GM12878 (cell line): ENCODE data around the gene CD48.

ENCODE experiments used
- ATF7 ChIP-seq: fragments of 450-650 bp; IDR thresholded peaks from 2 replicates; pipeline ENCODE4 v1.6.1; 2016; ENCODE audit warnings: low read depth, mild to moderate bottlenecking
- CHD1 ChIP-seq: IDR thresholded peaks from 2 replicates; pipeline ENCODE4 v1.6.1; 2012; ENCODE audit warnings: low read depth, low read length, improper control_type of control experiment
- EED ChIP-seq: sonication (generic); IDR thresholded peaks from 2 replicates; pipeline ENCODE4 v1.6.1; 2016; ENCODE audit warnings: antibody characterized with exemption, low read depth
- EZH2 ChIP-seq: IDR thresholded peaks from 2 replicates; pipeline ENCODE4 v1.6.1; 2012; ENCODE audit warnings: low read depth, mild to moderate bottlenecking, control low read depth, inconsistent platforms, low read length, borderline replicate concordance; ENCODE audit not compliant: control insufficient read depth
- HDAC2 ChIP-seq: fragments of 200-600 bp; sonication (generic); IDR thresholded peaks from 2 replicates; pipeline ENCODE4 v1.6.1; 2017
- HDGF ChIP-seq: fragments of 450-650 bp; IDR thresholded peaks from 2 replicates; pipeline ENCODE4 v1.6.1; 2016; ENCODE audit warnings: antibody characterized with exemption
- IRF4 ChIP-seq: IDR thresholded peaks from 2 replicates; pipeline ENCODE4 v1.6.1; 2011; ENCODE audit warnings: low read depth, low read length
- JUNB ChIP-seq: IDR thresholded peaks from 2 replicates; pipeline ENCODE4 v1.6.1; 2016; ENCODE audit warnings: antibody characterized with exemption, mild to moderate bottlenecking
- NBN ChIP-seq: fragments of 450-650 bp; IDR thresholded peaks from 2 replicates; pipeline ENCODE4 v1.6.1; 2016
- TAF1 ChIP-seq: IDR thresholded peaks from 2 replicates; pipeline ENCODE4 v1.6.1; 2011; ENCODE audit warnings: mild to moderate bottlenecking, low read depth, low read length, borderline replicate concordance
- TF ChIP-seq, protein P1 (sequence below), 3 experiments: IDR thresholded peaks in 2 of 3; conservative IDR thresholded peaks in 1 of 3; 2 replicates each; pipeline ENCODE4 v1.5.1; 2011; ENCODE audit warnings: low read depth in 3 of 3, low read length in 3 of 3, mild to moderate bottlenecking in 3 of 3, control low read depth in 2 of 3, moderate library complexity in 2 of 3, inconsistent platforms in 1 of 3, mixed read lengths in 1 of 3; ENCODE audit not compliant: control insufficient read depth in 2 of 3, insufficient read depth in 1 of 3; ENCODE audit errors: extremely low read depth in 1 of 3
- TF ChIP-seq, protein P2 (sequence below): IDR thresholded peaks from 2 replicates; pipeline ENCODE4 v1.6.1; 2012; ENCODE audit warnings: low read depth, low read length, improper control_type of control experiment
- TF ChIP-seq, protein P3 (sequence below): IDR thresholded peaks from 2 replicates; pipeline ENCODE4 v1.6.1; 2011; ENCODE audit warnings: low read depth, low read length, improper control_type of control experiment, borderline replicate concordance
- TF ChIP-seq, protein P4 (sequence below): fragments of 450-650 bp; IDR thresholded peaks from 2 replicates; pipeline ENCODE4 v1.6.1; 2017; ENCODE audit warnings: mild to moderate bottlenecking

DNA sequence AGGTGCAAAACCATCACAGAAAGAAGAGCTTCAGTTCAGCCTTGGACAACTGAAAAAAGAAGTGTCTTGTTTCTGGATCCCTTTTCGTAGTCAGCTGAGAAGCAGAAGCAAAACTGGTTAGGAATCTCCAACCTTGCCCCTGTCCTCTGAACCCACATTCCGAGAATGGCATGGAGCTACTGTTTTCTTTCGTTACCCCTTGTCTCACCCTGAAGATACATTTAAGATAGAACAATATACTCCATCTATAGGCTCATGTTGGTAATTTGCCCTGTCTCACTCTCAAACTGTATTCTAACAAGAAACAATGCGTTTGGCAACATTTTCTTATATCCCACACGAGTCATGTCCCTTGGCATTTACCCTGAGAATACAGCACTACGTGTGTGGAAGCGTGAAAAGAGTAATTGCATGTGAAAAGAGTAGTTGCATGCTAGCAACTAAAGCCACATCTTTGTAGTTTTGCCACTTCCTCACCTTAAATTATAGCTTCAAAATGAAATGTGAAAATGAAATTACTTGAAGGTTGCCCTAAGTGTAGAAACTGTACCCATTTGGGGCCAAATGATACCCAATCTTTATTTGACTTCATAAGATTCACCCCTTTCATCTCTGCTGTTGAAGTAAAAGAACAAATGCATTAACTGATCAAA, 32.7 kb upstream of the CD48 start:
- TF ChIP-seq, protein P1, sequence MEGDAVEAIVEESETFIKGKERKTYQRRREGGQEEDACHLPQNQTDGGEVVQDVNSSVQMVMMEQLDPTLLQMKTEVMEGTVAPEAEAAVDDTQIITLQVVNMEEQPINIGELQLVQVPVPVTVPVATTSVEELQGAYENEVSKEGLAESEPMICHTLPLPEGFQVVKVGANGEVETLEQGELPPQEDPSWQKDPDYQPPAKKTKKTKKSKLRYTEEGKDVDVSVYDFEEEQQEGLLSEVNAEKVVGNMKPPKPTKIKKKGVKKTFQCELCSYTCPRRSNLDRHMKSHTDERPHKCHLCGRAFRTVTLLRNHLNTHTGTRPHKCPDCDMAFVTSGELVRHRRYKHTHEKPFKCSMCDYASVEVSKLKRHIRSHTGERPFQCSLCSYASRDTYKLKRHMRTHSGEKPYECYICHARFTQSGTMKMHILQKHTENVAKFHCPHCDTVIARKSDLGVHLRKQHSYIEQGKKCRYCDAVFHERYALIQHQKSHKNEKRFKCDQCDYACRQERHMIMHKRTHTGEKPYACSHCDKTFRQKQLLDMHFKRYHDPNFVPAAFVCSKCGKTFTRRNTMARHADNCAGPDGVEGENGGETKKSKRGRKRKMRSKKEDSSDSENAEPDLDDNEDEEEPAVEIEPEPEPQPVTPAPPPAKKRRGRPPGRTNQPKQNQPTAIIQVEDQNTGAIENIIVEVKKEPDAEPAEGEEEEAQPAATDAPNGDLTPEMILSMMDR (IDR thresholded peaks at IDR 0.05 in 2 of 3, conservative IDR thresholded peaks at IDR 0.05 in 1 of 3; ENCODE audit: control insufficient read depth in 2 of 3, extremely low read depth in 1 of 3, insufficient read depth in 1 of 3, low read depth in 3 of 3, low read length in 3 of 3): no peak; a peak in 1 of 6 replicates
- no peak for TF ChIP-seq HDAC2
- no peak for TF ChIP-seq HDGF
- TF ChIP-seq IRF4: no peak
- no peak; the same call in 1 of the 2 replicates for TF ChIP-seq EED
- peak; percentile 33; the same call in 1 of the 2 replicates for TF ChIP-seq NBN
- TF ChIP-seq JUNB: no peak
- TF ChIP-seq TAF1: no peak
- TF ChIP-seq, protein P2, sequence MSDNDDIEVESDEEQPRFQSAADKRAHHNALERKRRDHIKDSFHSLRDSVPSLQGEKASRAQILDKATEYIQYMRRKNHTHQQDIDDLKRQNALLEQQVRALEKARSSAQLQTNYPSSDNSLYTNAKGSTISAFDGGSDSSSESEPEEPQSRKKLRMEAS: no peak
- TF ChIP-seq, protein P3, sequence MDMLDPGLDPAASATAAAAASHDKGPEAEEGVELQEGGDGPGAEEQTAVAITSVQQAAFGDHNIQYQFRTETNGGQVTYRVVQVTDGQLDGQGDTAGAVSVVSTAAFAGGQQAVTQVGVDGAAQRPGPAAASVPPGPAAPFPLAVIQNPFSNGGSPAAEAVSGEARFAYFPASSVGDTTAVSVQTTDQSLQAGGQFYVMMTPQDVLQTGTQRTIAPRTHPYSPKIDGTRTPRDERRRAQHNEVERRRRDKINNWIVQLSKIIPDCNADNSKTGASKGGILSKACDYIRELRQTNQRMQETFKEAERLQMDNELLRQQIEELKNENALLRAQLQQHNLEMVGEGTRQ: no peak
- no peak for TF ChIP-seq CHD1
- TF ChIP-seq, protein P4, sequence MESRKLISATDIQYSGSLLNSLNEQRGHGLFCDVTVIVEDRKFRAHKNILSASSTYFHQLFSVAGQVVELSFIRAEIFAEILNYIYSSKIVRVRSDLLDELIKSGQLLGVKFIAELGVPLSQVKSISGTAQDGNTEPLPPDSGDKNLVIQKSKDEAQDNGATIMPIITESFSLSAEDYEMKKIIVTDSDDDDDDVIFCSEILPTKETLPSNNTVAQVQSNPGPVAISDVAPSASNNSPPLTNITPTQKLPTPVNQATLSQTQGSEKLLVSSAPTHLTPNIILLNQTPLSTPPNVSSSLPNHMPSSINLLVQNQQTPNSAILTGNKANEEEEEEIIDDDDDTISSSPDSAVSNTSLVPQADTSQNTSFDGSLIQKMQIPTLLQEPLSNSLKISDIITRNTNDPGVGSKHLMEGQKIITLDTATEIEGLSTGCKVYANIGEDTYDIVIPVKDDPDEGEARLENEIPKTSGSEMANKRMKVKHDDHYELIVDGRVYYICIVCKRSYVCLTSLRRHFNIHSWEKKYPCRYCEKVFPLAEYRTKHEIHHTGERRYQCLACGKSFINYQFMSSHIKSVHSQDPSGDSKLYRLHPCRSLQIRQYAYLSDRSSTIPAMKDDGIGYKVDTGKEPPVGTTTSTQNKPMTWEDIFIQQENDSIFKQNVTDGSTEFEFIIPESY: no peak
- TF ChIP-seq ATF7: peak; percentile 70
- TF ChIP-seq EZH2: no peak
